Body of pancreas (tissue), 4 donors: ENCODE results near the gene MPZL1.

Source experiments
- POLR2A ChIP-seq, 3 donors: fragments of 450-650 bp; IDR thresholded peaks; one replicate each; pipeline ENCODE4 v1.6.1; 2016; ENCODE audit warnings: antibody characterized with exemption in 3 of 3, mild to moderate bottlenecking in 2 of 3
- TF ChIP-seq, protein P1 (sequence below), 7 experiments: fragments of 450-650 bp in 4 of 7; fragments of 200-600 bp in 3 of 7; sonication (generic) in 3 of 7; IDR thresholded peaks; one replicate each; pipeline ENCODE4 v1.5.1; 2016 to 2019; ENCODE audit warnings: antibody characterized with exemption in 7 of 7

DNA sequence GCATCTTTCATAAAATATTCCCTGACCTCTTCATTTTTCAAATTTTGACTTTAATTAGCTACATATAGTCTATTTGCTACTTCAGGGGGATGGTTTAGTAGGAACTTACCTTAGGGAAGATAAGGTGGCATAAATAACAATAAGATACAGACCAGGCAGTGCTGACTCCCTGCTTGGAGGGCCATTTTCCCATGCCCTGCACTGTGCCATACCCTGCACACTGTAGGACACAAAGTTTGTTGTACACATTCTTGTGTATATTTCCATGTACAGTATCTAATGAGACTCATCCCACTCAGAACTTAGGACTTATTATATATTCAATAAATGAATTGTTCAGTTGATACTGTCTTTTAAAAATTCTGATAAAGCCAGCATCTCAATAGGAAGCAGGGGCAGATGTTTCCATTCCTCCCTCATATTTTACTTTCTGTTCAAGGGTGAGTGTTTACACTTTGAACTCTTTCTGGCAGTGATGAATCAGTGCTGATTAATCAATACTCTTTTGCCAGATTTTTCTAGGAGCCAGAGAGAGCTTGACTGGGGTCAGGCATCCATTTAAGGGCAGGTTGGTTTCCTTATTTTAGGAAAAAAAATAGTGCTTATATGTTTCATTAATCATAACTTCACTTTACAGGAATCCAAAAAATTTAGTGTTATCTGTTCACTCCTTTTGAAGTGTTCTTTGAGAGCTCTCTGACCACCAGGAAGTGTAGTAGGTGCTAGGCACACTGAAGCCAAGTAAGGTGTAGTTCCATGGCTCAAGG lies 30.6 kb downstream of the MPZL1 start:
- TF ChIP-seq POLR2A (IDR thresholded peaks at IDR 0.05), result no peak
- TF ChIP-seq, protein P1, sequence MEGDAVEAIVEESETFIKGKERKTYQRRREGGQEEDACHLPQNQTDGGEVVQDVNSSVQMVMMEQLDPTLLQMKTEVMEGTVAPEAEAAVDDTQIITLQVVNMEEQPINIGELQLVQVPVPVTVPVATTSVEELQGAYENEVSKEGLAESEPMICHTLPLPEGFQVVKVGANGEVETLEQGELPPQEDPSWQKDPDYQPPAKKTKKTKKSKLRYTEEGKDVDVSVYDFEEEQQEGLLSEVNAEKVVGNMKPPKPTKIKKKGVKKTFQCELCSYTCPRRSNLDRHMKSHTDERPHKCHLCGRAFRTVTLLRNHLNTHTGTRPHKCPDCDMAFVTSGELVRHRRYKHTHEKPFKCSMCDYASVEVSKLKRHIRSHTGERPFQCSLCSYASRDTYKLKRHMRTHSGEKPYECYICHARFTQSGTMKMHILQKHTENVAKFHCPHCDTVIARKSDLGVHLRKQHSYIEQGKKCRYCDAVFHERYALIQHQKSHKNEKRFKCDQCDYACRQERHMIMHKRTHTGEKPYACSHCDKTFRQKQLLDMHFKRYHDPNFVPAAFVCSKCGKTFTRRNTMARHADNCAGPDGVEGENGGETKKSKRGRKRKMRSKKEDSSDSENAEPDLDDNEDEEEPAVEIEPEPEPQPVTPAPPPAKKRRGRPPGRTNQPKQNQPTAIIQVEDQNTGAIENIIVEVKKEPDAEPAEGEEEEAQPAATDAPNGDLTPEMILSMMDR (IDR thresholded peaks at IDR 0.05), result no peak
